Left kidney (tissue), 2 donors: ENCODE measurements around the gene PTPRM. TPM values are rescaled to one million over a fixed set of nuclear protein-coding genes. Genes with fewer than 3 reads are reported as not detected.

ENCODE experiments used
- DNase-seq: peaks from one replicate; pipeline ENCODE4 v3.0.0-alpha.2; 2013
- polyA plus RNA-seq: library from polyadenylated mRNA; unstranded; fragments of 120-200 nt; gene quantifications from one replicate; pipeline ENCODE4 v1.2.1, GENCODE V29; 2013; ENCODE audit not compliant: insufficient read length

PTPRM gene
- polyA plus RNA-seq, 1 donor = 107 TPM

- no peak for DNase-seq
Measured at GRCh38 chr18:7809455-7809854, 242.3 kb downstream of the PTPRM start.

DNA sequence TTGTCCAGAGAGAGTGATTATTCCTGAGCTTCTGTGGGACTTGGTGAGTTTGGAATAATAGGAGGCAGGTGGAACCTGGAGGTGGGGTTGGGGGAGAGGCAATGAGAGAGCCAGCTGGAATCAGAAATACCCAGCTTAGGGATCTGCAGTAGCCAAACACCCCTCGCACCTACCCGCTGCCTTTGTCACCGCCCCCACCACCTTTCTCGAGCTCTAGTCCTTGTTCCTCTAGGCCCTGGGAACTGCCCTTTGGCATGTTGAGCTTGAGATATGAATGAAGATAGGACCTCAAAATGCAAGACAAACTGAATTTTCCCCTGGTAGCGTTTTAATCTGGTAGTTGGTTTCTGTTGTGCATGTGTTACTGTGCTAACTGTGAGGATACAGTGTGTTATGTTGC lies 242.9 kb downstream of the PTPRM start:
- DNase-seq = no peak

DNA sequence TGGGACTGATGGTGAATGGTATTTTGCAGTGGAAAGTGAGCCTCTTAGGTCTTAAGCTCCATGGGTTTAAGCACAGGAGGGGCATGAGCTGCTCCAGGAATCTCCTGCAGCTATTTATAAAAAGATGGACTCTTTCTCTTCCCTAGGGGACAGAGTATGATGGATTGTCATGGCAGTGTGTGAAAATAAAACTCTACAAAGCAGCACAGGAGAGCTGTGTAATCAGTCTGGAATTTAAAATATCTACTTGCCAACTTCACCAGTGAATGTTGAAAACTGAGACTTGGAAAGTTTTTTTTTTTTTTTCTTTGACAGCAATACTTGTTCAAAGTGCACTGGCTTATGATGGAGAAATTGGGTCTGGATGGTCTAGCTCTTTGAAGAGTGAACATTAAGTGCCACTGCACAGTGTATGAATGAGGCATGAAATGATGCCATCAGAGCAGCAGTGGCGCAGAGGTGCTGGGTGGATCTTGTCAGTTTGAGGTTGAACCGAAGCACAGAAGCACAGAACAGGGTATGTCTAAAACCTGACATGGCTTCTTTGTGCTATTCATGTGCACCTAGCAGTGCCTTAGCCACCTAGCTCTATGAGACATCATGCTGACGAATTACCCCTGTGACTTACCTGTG lies 245.4 kb downstream of the PTPRM start:
- no peak for DNase-seq

DNA sequence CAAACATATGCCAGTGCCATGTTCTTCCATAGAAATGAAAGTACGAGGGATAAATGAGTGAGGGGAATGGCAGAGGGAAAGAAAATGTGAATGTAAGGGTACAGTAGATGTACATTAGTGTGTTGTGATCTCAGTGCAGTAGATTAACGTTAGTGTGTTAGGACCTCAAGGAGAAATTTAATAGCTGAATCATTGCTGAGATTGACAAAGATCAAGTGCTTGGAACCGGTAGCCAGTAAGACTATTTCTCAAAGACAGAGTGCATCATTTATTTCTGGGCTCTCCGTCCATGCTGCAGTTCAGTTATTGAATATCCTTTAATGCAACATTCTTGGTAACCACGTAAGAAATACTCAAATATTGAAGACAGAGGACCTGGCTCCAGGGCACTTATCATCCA lies 246.0 kb downstream of the PTPRM start:
- DNase-seq = no peak

DNA sequence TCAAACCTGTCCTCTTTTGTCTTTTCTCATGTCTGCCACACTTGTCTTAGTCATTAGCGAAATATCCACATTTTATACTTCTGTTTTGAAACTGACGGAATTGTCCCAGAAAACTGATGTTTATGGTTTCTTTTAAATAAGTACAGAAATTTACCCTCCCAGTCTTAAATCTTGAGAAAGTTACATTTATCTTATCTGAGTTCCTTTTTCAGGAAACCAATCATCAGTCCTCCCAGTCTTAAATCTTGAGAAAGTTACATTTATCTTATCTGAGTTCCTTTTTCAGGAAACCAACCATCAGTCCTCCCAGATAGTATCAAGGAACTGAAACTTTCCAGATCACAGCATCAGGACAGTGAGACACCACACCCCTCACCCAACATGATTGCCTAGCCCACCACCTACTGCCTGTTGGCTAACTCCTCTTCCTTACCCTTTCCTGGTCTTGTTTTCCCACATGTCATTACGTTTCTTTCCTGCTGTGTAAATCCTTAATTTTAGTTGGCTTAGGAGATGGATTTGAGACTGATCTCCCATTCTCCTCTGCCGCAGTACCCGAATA lies 247.7 kb downstream of the PTPRM start:
- DNase-seq = no peak

DNA sequence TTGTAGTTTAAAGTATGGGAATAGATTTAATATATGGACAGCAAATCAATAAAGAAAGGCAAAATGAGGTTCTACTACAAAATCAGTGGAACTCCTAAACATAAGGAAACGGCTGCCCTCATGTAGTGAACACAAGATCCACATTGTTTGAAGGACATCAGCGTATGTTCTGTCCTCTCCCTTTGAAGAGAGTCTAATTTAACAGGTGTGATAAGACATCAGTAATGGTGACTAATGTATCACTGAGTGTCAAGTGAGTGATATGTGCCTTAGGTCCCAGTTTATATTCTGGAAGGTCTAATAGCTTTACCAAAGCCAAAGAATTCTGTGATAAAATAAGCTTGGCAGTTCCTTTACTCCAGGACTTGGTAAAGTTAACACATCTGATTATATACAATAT lies 248.7 kb downstream of the PTPRM start:
- DNase-seq = no peak

DNA sequence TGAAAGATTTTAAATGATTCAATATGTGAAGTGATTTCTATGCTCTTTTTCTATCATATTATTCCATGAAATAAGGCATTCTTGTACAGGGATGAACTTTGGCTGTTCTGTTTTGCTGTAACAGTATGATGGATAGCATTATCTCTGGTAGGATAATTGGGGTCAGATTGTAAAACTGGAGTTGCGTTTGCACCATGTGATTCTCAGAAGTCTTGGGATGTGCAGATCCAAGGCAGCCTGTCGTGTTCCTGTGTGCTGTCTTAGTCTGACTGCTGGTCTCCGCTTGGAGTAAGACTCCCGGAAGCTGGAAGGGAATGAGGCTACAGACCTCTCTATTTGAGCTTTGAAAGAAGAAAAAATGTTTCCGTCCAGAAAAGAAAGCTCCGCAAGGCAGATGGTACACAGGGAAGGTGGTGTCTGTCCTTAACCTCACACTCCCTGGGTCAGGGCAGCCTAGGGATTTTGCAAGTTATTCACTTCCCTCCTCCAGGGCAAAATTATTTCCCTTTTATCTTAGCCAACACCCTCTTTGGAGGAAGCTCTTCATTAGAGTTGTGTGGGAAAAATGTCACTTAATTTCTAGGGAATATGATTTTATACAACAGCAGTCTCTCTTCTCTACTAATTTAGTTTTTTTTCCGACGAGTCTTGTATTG lies 250.6 kb downstream of the PTPRM start:
- DNase-seq = no peak

DNA sequence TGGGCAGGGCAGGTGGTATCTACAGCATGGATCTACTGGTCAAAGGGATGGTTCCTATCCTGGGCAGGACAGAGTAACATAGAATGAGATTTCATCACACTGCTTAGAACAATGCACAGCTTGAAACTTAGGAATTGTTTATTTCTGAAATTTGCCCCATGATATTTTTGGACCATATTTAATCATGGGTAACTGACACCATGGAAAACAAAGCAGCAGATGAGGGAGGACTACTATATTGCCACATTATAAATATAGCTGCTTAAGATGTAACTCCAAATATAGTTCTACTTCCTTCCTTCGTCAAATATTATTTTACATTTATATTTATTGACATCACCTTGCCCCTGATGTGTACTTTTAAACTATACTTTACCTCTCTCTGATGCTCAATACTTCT lies 254.7 kb downstream of the PTPRM start:
- no peak for DNase-seq

- DNase-seq = no peak
Measured at GRCh38 chr18:7822435-7823331, 255.6 kb downstream of the PTPRM start.

DNA sequence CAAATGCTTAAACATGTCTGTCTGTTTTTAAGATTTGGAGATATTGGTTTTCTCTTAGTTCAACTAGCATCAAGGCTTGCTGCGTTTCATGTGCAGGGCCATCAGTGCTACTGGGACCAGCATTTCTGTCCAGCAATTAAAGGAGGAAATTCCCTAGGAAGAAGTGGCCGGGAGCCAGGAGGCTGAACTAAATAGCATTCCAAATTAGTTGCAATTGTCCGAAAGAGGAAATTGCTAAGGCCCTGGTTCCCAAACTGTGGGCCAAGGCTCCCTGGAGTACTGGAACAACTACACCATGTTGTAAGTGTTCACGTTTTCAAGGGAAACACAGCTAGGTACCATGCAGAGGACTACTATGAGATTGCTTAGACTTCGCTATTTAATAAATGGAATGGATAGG lies 257.9 kb downstream of the PTPRM start:
- DNase-seq = no peak

DNA sequence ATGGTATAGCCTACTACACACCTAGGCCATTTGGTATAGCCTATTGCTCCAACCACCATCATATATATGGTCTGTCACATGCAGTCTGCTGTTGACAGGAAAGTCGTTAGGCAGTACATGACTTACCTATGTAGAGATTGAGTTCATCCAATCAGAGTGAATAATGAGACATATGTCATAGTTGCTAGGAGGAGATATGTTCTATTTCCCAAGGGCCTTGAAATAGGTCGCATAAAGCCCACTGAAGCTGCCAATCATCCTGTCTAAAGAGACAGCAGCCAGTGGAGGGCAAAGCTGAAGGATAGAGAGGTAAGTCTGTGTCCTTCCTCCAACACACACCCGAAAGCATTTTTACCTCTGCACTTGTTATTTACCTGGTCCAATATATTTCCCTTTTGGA lies 263.4 kb downstream of the PTPRM start:
- no peak for DNase-seq

DNA sequence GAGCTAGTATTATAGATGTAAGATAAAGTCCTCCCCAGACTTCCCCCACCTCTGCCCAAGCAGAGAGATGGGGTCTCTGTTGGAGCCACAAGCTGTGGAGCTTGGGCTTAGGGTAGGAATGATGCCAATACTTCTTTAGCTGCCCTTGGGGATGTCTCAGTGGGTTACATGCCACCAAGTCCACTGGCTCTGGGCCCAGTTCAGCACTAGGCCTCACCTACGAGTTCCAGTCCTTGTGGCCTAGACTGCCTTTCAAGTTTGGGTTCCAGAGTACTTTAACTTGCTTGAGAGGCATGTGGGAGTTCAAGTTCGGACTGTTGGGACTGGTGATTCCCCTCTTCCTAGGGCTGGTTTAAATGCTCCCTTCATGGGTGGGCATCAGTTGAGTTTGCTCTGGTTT lies 272.4 kb downstream of the PTPRM start:
- DNase-seq = no peak

DNA sequence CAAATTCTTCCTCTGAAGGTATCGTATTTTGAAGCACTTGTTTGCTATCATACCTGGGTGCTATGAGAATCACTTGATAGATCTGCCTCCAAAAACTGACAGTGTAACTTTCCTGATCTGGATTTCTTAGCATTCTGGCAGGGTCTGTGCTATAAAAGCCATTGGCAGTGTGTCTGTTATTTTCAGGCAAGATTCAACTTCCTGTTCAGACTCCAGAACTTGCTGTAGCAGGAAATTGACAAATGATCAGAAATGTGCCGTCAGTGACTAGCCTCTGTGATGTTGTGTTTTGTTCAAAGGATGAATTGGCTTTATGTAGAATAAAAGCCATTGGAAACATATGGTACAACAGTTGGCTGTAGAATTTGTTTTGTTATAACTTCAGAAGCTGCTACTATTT lies 273.3 kb downstream of the PTPRM start:
- DNase-seq = no peak

GRCh38 chr18:7844017-7844416 lies 276.9 kb downstream of the PTPRM start:
- no peak for DNase-seq

DNA sequence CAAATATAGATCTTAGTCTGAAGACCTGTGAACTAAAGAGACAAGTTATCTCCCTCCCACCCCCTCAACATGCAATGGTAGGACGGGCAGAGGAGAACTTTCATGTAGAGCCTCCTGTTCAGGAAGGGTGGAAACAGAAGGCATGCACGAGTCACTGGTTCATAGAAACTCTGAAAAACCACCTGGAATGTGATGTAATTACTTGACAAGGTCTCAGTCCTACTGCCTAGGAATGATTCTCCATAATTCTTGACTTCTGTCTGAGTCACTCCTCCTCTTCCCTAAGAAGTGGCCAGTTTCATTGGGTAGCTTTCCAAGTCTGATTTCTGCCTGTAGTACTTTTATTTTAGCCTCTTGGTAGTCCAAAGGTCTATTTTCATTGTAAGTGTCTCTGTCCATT lies 277.3 kb downstream of the PTPRM start:
- no peak for DNase-seq

- no peak for DNase-seq
Measured at GRCh38 chr18:7846335-7846734, 279.2 kb downstream of the PTPRM start.

- DNase-seq = no peak
Measured at GRCh38 chr18:7847357-7848053, 280.4 kb downstream of the PTPRM start.

DNA sequence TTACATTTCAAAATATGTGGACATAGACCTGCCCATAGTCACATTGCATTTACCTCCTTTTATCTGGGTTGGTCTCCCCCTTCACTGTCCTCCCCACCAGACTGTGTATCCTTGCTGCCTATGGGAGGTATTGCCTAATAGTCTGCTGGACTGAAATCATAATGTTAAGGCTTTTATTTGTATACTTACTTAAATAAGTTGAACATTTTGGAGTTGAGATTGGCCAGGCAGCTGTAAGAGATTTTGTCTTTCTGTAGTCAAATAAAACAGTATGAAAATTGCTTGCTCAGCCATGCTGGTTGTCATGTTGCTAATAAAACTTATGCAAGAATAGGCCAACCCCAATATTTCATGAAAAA lies 280.9 kb downstream of the PTPRM start:
- no peak for DNase-seq

- DNase-seq = no peak
Measured at GRCh38 chr18:7850446-7850845, 283.3 kb downstream of the PTPRM start.

- DNase-seq = no peak
Measured at GRCh38 chr18:7855028-7855427, 287.9 kb downstream of the PTPRM start.

DNA sequence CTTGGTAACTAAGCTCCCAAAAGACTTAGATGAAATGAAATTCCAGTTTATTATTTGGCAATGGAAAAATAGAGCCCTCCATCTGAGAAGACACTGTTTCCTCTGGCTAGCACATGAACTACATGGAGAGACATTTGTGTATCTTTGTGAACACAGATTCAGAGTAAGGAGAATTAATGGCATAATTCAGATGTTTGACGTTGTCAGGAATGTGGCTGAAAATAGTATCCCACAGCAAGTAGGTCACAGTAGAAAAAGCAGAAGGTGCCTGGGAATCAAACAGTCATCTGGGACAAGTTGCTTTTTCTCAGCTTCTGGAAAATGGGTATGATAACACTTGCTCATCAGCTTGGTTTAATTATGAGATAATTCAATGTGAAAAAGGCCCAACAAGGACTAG lies 288.6 kb downstream of the PTPRM start:
- no peak for DNase-seq

DNA sequence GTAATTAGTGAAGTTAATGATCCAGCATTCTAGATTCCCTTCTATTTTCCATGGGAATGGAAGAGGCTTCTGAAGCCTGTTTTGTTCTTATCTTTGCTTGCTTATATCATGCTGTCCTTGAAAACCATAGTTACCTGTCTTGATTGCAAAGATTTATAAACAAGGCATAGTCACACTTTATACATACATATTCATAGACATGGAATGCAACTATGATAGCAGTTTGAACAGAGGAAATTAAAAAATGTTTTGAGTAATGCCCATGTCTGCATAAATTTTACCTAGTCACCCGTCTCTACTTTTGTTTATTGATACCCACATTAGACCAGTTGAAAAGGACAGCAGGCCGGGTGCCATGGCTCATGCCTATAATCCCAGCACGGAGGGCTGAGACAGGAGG lies 289.0 kb downstream of the PTPRM start:
- DNase-seq = no peak
